HAP-1 (cell line): Measurements from ENCODE around the gene MYL7.
A peak's percentile ranks its signal among the peaks of the same experiment; 100 is the strongest.

Experiments
- DNase-seq, 2 experiments: peaks; one replicate each; pipeline ENCODE4 v3.0.0-alpha.2; 2016 to 2020; ENCODE audit warnings: low spot score in 2 of 2
- H3K27me3 ChIP-seq: fragments of 250-450 bp; sonication (Bioruptor Pico); 2 replicates; pipeline ENCODE4 v1.5.1; 2020; ENCODE audit warnings: low read depth, mild to moderate bottlenecking, moderate library complexity
- H3K36me3 ChIP-seq: fragments of 250-450 bp; sonication (Bioruptor Pico); replicated peaks from 2 replicates; pipeline ENCODE4 v1.5.1; 2020; ENCODE audit warnings: mild to moderate bottlenecking
- H3K4me1 ChIP-seq: fragments of 250-450 bp; sonication (Bioruptor Pico); 2 replicates; pipeline ENCODE4 v1.5.1; 2020; ENCODE audit warnings: mild to moderate bottlenecking
- H3K4me3 ChIP-seq: fragments of 250-450 bp; sonication (Bioruptor Pico); 2 replicates; pipeline ENCODE4 v1.5.1; 2020; ENCODE audit warnings: mild to moderate bottlenecking, moderate library complexity
- H3K9me3 ChIP-seq: fragments of 250-450 bp; sonication (Bioruptor Pico); 2 replicates; pipeline ENCODE4 v1.5.1; 2020; ENCODE audit warnings: mild to moderate bottlenecking, moderate library complexity
- in situ Hi-C: fragments of 300-500 bp; cut with MboI; formaldehyde crosslinking; loops from 3 replicates; pipeline ENCODE4 v1.14.3; 2020; ENCODE audit warnings: low sequenced_read_pairs, inconsistent platforms, mixed read lengths

The MYL7 gene

DNA sequence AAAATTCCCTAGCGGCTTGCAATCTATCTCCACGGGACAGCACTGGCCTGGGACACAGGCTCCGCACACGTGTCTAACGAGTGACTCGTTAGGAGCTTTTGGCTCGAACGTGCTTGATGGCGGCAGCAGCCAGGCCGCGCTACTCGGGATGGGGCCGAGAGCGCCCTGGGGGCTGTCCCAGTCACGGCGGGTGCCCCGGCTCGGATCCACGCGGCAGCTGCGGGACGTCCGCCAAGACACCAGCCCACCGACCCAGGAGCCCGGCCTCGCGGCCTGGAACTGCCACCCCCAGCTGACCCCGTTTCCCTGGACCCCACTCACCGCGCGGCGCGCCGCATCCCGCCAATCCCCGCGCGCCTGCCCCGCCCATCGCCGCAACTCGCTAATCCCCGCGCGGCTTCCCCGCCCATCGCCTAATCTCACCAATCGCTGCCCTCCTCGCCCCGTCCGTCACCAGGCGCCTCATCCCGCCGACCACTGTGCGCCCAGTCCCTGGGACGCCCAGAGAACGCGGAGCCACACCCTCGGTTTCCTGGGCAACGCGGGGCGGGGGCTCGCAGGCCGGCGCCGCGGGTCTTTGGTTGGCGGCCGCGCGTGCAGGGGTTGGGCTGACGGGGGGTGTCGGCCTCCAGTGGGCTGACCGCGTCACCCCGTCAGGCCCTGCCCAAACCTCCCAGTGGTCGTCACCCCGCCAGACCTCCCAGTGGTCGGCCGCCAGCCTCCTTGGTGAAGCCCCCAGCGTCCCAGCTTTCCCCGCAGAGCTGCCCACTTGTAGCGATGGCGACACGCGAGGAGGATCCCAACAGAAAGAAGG lies 17.7 kb downstream of the MYL7 start, which contains the start of gene POLD2:
TSS of gene POLD2 (minus strand) at position 359 of the 814 bp plus-strand sequence. CDS start 1,495 bp downstream, outside the sequence.
- peak; percentile 95 to 99 for DNase-seq
- H3K27me3 ChIP-seq: 0 out of 2 replicates have a peak, but pooled peaks cover 3% of the 10 kb centered on the region
- peaks cover 35% of the 10 kb centered on the region for H3K36me3 ChIP-seq
- in situ Hi-C loops: no loop called here
- H3K9me3 ChIP-seq: no peaks in the 10 kb centered on the region
- peaks cover 11% of the 10 kb centered on the region for H3K4me1 ChIP-seq
- peak within 1 kb of the TSS; percentile 68 for H3K4me3 ChIP-seq

DNA sequence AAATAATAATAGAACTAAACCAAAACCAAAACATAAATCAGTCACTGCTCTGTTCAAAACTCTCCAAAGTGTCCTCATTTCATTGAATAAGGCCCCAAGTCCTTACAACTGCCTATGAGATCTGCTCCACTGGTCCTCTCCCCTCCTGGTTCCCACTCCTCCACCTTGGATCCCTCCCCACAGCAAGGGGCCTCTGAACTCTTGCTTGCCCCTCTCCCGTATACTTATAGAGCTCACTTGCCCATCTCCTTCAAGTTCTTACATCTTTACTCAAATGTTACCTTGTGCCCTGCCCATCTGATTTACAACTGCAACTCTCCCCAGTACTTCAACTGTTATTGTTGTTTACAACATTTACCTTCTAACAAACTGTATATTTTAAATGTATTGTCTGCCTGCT lies 18.6 kb downstream of the MYL7 start:
- H3K4me3 ChIP-seq: peak overlapping the region; percentile 68
- H3K36me3 ChIP-seq: peaks cover 43% of the 10 kb centered on the region
- H3K9me3 ChIP-seq: no peaks in the 10 kb centered on the region
- peaks cover 11% of the 10 kb centered on the region for H3K4me1 ChIP-seq
- DNase-seq: no peak
- in situ Hi-C loops: no loop called here
- H3K27me3 ChIP-seq: 0 out of 2 replicates have a peak, but pooled peaks cover 3% of the 10 kb centered on the region

GRCh38 chr7:44121761-44122420 lies 19.2 kb downstream of the MYL7 start:
- peaks cover 50% of the 10 kb centered on the region for H3K36me3 ChIP-seq
- 0 out of 2 replicates have a peak, but pooled peaks cover 2% of the 10 kb centered on the region for H3K27me3 ChIP-seq
- in situ Hi-C loops: no loop called here
- H3K9me3 ChIP-seq: no peaks in the 10 kb centered on the region
- peaks cover 11% of the 10 kb centered on the region for H3K4me1 ChIP-seq
- DNase-seq: no peak
- H3K4me3 ChIP-seq: peak overlapping the region; percentile 68

DNA sequence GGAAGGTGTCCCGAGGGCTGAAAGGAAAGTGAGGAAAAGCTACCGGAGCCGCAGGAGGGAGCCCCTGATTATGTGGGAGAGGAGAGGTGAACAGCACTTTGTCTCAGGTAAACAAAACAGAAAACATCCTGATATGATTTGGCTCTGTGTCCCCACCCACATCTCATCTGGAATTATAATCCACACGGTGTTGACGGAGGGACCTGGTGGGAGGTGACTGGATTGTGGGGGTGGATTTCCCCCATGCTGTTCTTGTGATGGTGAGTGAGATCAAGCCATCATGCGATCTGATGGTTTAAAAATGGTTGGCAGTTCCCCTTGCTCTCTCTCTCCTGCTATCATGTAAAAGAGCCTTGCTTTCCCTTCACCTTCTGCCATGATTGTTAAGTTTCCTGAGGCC lies 20.7 kb downstream of the MYL7 start:
- Histone ChIP-seq H3K4me1 (peaks cover 11% of the 10 kb centered on the region), H3K36me3 (peaks cover 64% of the 10 kb centered on the region), H3K4me3 (no peak overlapping the region), H3K9me3 (no peaks in the 10 kb centered on the region), H3K27me3 (no peaks in the 10 kb centered on the region)
- in situ Hi-C loops: no loop called here
- no peak for DNase-seq

DNA sequence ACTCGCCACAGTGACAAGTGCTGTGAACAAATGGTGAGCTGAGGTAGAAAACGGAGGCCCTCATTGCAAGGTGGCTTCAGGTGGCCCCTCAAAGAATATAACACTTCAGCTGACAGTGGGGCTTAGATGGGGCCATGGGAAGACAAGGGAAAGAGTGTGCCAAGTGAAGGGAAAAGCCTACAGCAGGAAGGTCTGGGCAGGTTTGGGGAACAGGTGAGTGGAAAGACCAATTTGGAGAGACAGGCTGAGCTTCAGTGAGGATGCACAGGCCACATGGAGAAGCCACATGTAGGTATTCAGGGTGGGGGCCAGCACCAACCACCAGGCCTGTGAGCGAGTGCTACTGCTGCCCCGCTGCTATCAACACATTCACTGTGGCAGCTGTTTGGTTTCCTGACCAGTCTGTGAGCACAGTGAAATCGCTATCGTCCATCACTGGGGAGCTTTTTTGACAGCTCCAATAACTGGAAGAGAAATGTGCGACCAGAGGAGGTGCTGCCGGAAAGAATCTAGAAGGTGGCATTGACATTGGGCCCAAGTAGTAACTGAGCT lies 21.2 kb downstream of the MYL7 start:
- in situ Hi-C loops: no loop called here
- Histone ChIP-seq H3K4me3 (no peak overlapping the region), H3K4me1 (peaks cover 11% of the 10 kb centered on the region), H3K27me3 (no peaks in the 10 kb centered on the region), H3K36me3 (peaks cover 68% of the 10 kb centered on the region), H3K9me3 (no peaks in the 10 kb centered on the region)
- DNase-seq: no peak

DNA sequence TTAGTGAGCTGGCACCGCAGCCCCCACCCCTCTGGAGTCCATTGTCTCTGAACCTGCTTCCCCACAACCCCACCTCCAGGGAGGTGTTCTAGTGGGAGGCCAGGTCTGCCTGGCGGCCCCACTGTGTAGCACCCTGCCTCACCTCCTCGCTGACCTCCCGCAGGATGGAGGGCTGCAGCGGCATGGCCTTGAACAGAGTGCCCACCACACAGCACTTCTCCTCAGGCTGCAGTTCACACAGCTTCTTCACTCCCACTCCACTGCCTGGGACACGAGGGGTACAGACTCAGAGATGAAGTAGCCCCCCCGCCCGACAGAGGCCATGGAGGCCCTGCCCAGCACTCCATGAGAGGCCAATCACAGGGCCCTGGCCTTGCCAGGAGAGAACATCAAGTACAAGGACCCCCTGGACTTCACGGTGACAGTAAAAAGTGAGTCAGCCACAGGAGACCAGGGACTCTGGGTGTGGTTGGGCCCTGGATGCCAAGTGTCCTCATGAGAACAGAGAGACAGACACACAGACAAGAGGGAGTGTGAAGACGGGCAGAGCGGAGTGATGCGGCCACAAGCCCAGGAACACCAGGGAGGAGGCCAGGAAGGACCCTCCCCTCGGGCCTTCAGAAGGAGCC lies 23.2 kb downstream of the MYL7 start:
- Histone ChIP-seq H3K4me3 (no peak overlapping the region), H3K9me3 (no peaks in the 10 kb centered on the region), H3K4me1 (peaks cover 11% of the 10 kb centered on the region; the same call in 1 of the 2 replicates), H3K36me3 (peaks cover 75% of the 10 kb centered on the region), H3K27me3 (no peaks in the 10 kb centered on the region)
- no peak for DNase-seq
- in situ Hi-C loops: no loop called here

- Histone ChIP-seq H3K4me3 (no peak overlapping the region), H3K36me3 (peaks cover 73% of the 10 kb centered on the region), H3K27me3 (no peaks in the 10 kb centered on the region)
Observed at GRCh38 chr7:44116789-44117666, 24.1 kb downstream of the MYL7 start.

DNA sequence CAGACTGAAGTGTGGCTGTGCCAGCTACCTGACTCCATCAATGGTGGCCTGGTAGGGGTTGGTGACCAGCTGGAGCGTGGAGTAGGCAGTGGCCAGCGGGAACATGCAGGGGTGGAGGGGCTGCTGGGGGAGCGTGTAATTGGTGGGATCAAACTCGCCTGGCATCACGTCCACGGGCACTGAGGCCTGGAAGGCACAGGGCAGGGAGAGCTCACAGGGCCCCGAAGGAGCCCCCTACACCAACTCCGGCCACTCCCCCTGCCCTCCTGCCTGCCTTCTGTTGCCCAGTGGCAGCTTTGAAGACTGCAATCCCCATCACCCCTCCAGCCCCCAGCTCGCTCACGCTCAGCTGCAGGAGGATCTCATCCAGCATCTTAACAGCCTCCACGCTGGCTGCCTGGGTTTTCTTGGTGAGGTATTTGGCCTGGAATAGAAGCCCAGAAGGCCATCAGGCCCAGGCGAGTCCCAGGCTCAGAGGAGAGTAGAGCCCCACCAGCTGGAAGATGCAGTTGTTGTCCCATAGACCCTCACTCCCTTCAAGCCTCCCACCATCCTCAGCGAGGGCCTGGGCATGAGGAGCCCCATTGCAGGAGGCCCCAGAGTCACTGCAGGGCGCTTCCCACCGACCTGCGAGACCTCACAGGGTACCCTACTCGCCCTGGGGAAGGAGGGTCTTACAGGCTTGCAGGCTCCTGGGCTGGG lies 24.9 kb downstream of the MYL7 start:
- Histone ChIP-seq H3K4me3 (no peak overlapping the region), H3K36me3 (peaks cover 65% of the 10 kb centered on the region), H3K9me3 (no peaks in the 10 kb centered on the region), H3K4me1 (0 out of 2 replicates have a peak, but pooled peaks cover 2% of the 10 kb centered on the region), H3K27me3 (no peaks in the 10 kb centered on the region)
- in situ Hi-C loops: no loop called here
- no peak for DNase-seq

More at GRCh38 chr7:44116789-44117666, 24.1 kb downstream of the MYL7 start:
- in situ Hi-C loops: no loop called here
- Histone ChIP-seq H3K9me3 (no peaks in the 10 kb centered on the region), H3K4me1 (peaks cover 3% of the 10 kb centered on the region; the same call in 1 of the 2 replicates)
- DNase-seq: no peak

GRCh38 chr7:44114586-44115310 lies 26.4 kb downstream of the MYL7 start:
- no peak for DNase-seq
- Histone ChIP-seq H3K9me3 (no peaks in the 10 kb centered on the region), H3K36me3 (peaks cover 50% of the 10 kb centered on the region), H3K4me3 (no peak overlapping the region), H3K27me3 (no peaks in the 10 kb centered on the region), H3K4me1 (no peaks in the 10 kb centered on the region)
- in situ Hi-C loops: no loop called here

DNA sequence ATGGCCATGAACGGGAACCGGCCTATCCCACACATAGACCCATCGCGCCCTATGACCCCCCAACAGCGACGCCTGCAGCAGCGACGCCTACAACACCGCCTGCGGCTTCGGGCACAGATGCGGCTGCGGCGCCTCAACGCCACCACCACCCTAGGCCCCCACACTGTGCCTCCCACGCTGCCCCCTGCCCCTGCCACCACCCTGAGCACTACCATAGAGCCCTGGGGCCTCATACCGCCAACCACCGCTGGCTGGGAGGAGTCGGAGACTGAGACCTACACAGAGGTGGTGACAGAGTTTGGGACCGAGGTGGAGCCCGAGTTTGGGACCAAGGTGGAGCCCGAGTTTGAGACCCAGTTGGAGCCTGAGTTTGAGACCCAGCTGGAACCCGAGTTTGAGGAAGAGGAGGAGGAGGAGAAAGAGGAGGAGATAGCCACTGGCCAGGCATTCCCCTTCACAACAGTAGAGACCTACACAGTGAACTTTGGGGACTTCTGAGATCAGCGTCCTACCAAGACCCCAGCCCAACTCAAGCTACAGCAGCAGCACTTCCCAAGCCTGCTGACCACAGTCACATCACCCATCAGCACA lies 27.3 kb downstream of the MYL7 start:
- H3K36me3 ChIP-seq: peaks cover 43% of the 10 kb centered on the region
- no peaks in the 10 kb centered on the region for H3K27me3 ChIP-seq
- H3K4me3 ChIP-seq: no peak overlapping the region
- in situ Hi-C loops: no loop called here
- no peaks in the 10 kb centered on the region for H3K9me3 ChIP-seq
- DNase-seq: no peak
- H3K4me1 ChIP-seq: no peaks in the 10 kb centered on the region

GRCh38 chr7:44112997-44113763 lies 28.0 kb downstream of the MYL7 start:
- Histone ChIP-seq H3K36me3 (peaks cover 38% of the 10 kb centered on the region), H3K4me3 (no peak overlapping the region)

More at GRCh38 chr7:44112997-44113763, 28.0 kb downstream of the MYL7 start:
- in situ Hi-C loops: no loop called here
- no peak for DNase-seq
- Histone ChIP-seq H3K27me3 (no peaks in the 10 kb centered on the region), H3K4me1 (no peaks in the 10 kb centered on the region), H3K9me3 (no peaks in the 10 kb centered on the region)
